Stimulated activated naive CD8-positive, alpha-beta T cell treated with anti-CD3 and anti-CD28 coated beads, Interleukin-15, amount 100 ng/mL, for 72 hours (primary cell): Measurements from ENCODE around the gene HDAC2.
"Not testable (repeated sequence)": the region's sequence is repeated elsewhere in the genome, so short reads cannot be mapped to it uniquely, and the experiment has no call there.

Experiments
- ATAC-seq: fragments of 150-1000 bp; cut with Tn5 transposase; 2 replicates; pipeline ENCODE4 v1.10.0; 2021; ENCODE audit warnings: mild to moderate bottlenecking, moderate library complexity
- DNase-seq, 2 donors: peaks; one replicate each; pipeline ENCODE4 v3.0.0; 2021 to 2022
- H3K27ac Mint-ChIP-seq, 2 donors: one replicate each; pipeline ENCODE4 v1.8.0; 2022; ENCODE audit warnings: mild to moderate bottlenecking in 2 of 2, mixed read lengths in 2 of 2, moderate library complexity in 2 of 2
- H3K27me3 Mint-ChIP-seq: one replicate; pipeline ENCODE4 v1.8.0; 2022; ENCODE audit warnings: mixed read lengths
- H3K4me1 Mint-ChIP-seq: one replicate; pipeline ENCODE4 v1.8.0; 2022; ENCODE audit warnings: mild to moderate bottlenecking, mixed read lengths
- H3K4me3 Mint-ChIP-seq, 2 donors: one replicate each; pipeline ENCODE4 v1.8.0; 2022; ENCODE audit warnings: mild to moderate bottlenecking in 2 of 2, mixed read lengths in 2 of 2, moderate library complexity in 1 of 2
- H3K9me3 Mint-ChIP-seq, 2 donors: one replicate each; pipeline ENCODE4 v1.8.0; 2022; ENCODE audit warnings: mixed read lengths in 2 of 2

The HDAC2 gene

GRCh38 chr6:113970805-113971676 lies at the start of gene HDAC2:
Gene HDAC2 (minus strand): TSS chr6:113971148. CDS start chr6:113970908, 240 bp downstream.
- no peaks in the 10 kb centered on the region for H3K27me3 Mint-ChIP-seq
- H3K4me3 Mint-ChIP-seq, result peak within 1 kb of the TSS; percentile 79 to 81
- peaks cover 32% of the 10 kb centered on the region for H3K4me1 Mint-ChIP-seq
- no peaks in the 10 kb centered on the region for H3K9me3 Mint-ChIP-seq
- H3K27ac Mint-ChIP-seq, result peak within 1 kb of the TSS; percentile 99 to 100
- ATAC-seq (peak; percentile 85), DNase-seq (peak; percentile 86 to 90)

GRCh38 chr6:114020196-114020595 lies 49.2 kb upstream of the HDAC2 start:
- no peaks in the 10 kb centered on the region for H3K4me1 Mint-ChIP-seq
- H3K27me3 Mint-ChIP-seq, result peaks cover 12% of the 10 kb centered on the region
- DNase-seq (no peak), ATAC-seq (no peak)
- no peak overlapping the region for H3K4me3 Mint-ChIP-seq
- H3K9me3 Mint-ChIP-seq, result no peaks in the 10 kb centered on the region
- no peak overlapping the region for H3K27ac Mint-ChIP-seq

- DNase-seq, H3K27ac Mint-ChIP-seq, H3K4me1 Mint-ChIP-seq, H3K4me3 Mint-ChIP-seq, ATAC-seq, H3K9me3 Mint-ChIP-seq: not testable (repeated sequence)
- H3K27me3 Mint-ChIP-seq, result peaks cover 12% of the 10 kb centered on the region
These were observed 46.2 kb upstream of the HDAC2 start for GRCh38 chr6:114017146-114017545.

GRCh38 chr6:114014106-114014505 lies 43.2 kb upstream of the HDAC2 start:
- not testable (repeated sequence) for H3K4me1 Mint-ChIP-seq, ATAC-seq, H3K9me3 Mint-ChIP-seq

GRCh38 chr6:114011486-114011885 lies 40.5 kb upstream of the HDAC2 start:
- ATAC-seq, H3K4me1 Mint-ChIP-seq, DNase-seq, H3K9me3 Mint-ChIP-seq, H3K4me3 Mint-ChIP-seq: not testable (repeated sequence)
- Mint-ChIP-seq H3K27ac (peak overlapping the region in 1 of 2 donors; percentile 55), H3K27me3 (peaks cover 19% of the 10 kb centered on the region)

More at GRCh38 chr6:114014106-114014505, 43.2 kb upstream of the HDAC2 start:
- not testable (repeated sequence) for H3K27ac Mint-ChIP-seq, H3K4me3 Mint-ChIP-seq, DNase-seq
- peaks cover 12% of the 10 kb centered on the region for H3K27me3 Mint-ChIP-seq

- no peak overlapping the region for H3K27ac Mint-ChIP-seq
- no peaks in the 10 kb centered on the region for H3K9me3 Mint-ChIP-seq
- DNase-seq (no peak), ATAC-seq (no peak)
- H3K27me3 Mint-ChIP-seq, result peaks cover 15% of the 10 kb centered on the region
- peaks cover 7% of the 10 kb centered on the region for H3K4me1 Mint-ChIP-seq
- no peak overlapping the region for H3K4me3 Mint-ChIP-seq
These were observed 39.6 kb upstream of the HDAC2 start for GRCh38 chr6:114010540-114010939.

GRCh38 chr6:114009192-114009591 lies 38.2 kb upstream of the HDAC2 start:
- peaks cover 0 to 4% of the 10 kb centered on the region in 2 donors for H3K9me3 Mint-ChIP-seq
- no peak overlapping the region for H3K4me3 Mint-ChIP-seq
- no peak overlapping the region for H3K27ac Mint-ChIP-seq
- ATAC-seq (no peak), DNase-seq (no peak)
- H3K27me3 Mint-ChIP-seq, result peaks cover 21% of the 10 kb centered on the region
- peaks cover 7% of the 10 kb centered on the region for H3K4me1 Mint-ChIP-seq

- H3K9me3 Mint-ChIP-seq, result peaks cover 0 to 4% of the 10 kb centered on the region in 2 donors
- DNase-seq, result no peak
- no peak for ATAC-seq
- no peak overlapping the region for H3K4me3 Mint-ChIP-seq
- H3K27me3 Mint-ChIP-seq, result peaks cover 21% of the 10 kb centered on the region
- peaks cover 7% of the 10 kb centered on the region for H3K4me1 Mint-ChIP-seq
- H3K27ac Mint-ChIP-seq, result no peak overlapping the region
These were observed 37.4 kb upstream of the HDAC2 start for GRCh38 chr6:114008331-114008730.

GRCh38 chr6:114007516-114007915 lies 36.6 kb upstream of the HDAC2 start:
- Mint-ChIP-seq H3K27me3 (peaks cover 21% of the 10 kb centered on the region), H3K4me1 (peaks cover 7% of the 10 kb centered on the region), H3K27ac (no peak overlapping the region), H3K9me3 (peaks cover 0 to 4% of the 10 kb centered on the region in 2 donors), H3K4me3 (no peak overlapping the region)
- ATAC-seq (peak; percentile 90), DNase-seq (peak; percentile 4 to 13)

GRCh38 chr6:114001354-114001753 lies 30.4 kb upstream of the HDAC2 start:
- ATAC-seq (no peak), DNase-seq (no peak)
- no peak overlapping the region for H3K27ac Mint-ChIP-seq
- H3K9me3 Mint-ChIP-seq, result peaks cover 4 to 8% of the 10 kb centered on the region in 2 donors
- H3K27me3 Mint-ChIP-seq, result peaks cover 26% of the 10 kb centered on the region
- H3K4me1 Mint-ChIP-seq, result no peaks in the 10 kb centered on the region
- no peak overlapping the region for H3K4me3 Mint-ChIP-seq

- H3K27ac Mint-ChIP-seq, result no peak overlapping the region
- H3K4me1 Mint-ChIP-seq, result peaks cover under 1% of the 10 kb centered on the region
- DNase-seq, result no peak
- no peak overlapping the region for H3K4me3 Mint-ChIP-seq
- peaks cover 4 to 8% of the 10 kb centered on the region in 2 donors for H3K9me3 Mint-ChIP-seq
- peaks cover 26% of the 10 kb centered on the region for H3K27me3 Mint-ChIP-seq
- no peak for ATAC-seq
These were observed 29.1 kb upstream of the HDAC2 start for GRCh38 chr6:114000069-114000468.

- peaks cover 6% of the 10 kb centered on the region for H3K4me1 Mint-ChIP-seq
- no peak for ATAC-seq
- DNase-seq, result no peak
- H3K27ac Mint-ChIP-seq, result no peak overlapping the region
- H3K4me3 Mint-ChIP-seq, result no peak overlapping the region
- H3K27me3 Mint-ChIP-seq, result peaks cover 20% of the 10 kb centered on the region
- H3K9me3 Mint-ChIP-seq, result peaks cover 0 to 8% of the 10 kb centered on the region in 2 donors
These were observed 28.3 kb upstream of the HDAC2 start for GRCh38 chr6:113999284-113999683.

GRCh38 chr6:113998811-113999210 lies 27.9 kb upstream of the HDAC2 start:
- Mint-ChIP-seq H3K27me3 (peaks cover 20% of the 10 kb centered on the region), H3K4me1 (peaks cover 6% of the 10 kb centered on the region), H3K9me3 (peaks cover 0 to 8% of the 10 kb centered on the region in 2 donors), H3K27ac (no peak overlapping the region), H3K4me3 (no peak overlapping the region)
- no peak for ATAC-seq
- no peak for DNase-seq

- DNase-seq (no peak), ATAC-seq (no peak)
- peaks cover 20% of the 10 kb centered on the region for H3K27me3 Mint-ChIP-seq
- H3K9me3 Mint-ChIP-seq, result peaks cover 0 to 8% of the 10 kb centered on the region in 2 donors
- H3K27ac Mint-ChIP-seq, result no peak overlapping the region
- H3K4me3 Mint-ChIP-seq, result no peak overlapping the region
- peaks cover 6% of the 10 kb centered on the region for H3K4me1 Mint-ChIP-seq
These were observed 26.2 kb upstream of the HDAC2 start for GRCh38 chr6:113997116-113997515.

- Mint-ChIP-seq H3K4me3 (no peak overlapping the region), H3K27ac (peak overlapping the region in 1 of 2 donors; percentile 4), H3K27me3 (peaks cover 20% of the 10 kb centered on the region), H3K9me3 (peaks cover 0 to 8% of the 10 kb centered on the region in 2 donors), H3K4me1 (peaks cover 6% of the 10 kb centered on the region)
- no peak for ATAC-seq
- no peak for DNase-seq
These were observed 24.7 kb upstream of the HDAC2 start for GRCh38 chr6:113995634-113996033.

GRCh38 chr6:113994934-113995342 lies 24.0 kb upstream of the HDAC2 start:
- Mint-ChIP-seq H3K4me3 (no peak overlapping the region), H3K27me3 (peaks cover 20% of the 10 kb centered on the region), H3K27ac (peak overlapping the region in 1 of 2 donors; percentile 76), H3K9me3 (peaks cover 0 to 8% of the 10 kb centered on the region in 2 donors), H3K4me1 (peaks cover 6% of the 10 kb centered on the region)
- DNase-seq (peak in 1 of 2 donors; percentile 5), ATAC-seq (peak; percentile 76)
